DND-41 (cell line): Measurements from ENCODE around the gene WFS1.

Experiments used
- ATAC-seq: fragments of 200-7000 bp; cut with Tn5 transposase; 3 replicates; pipeline ENCODE4 v1.9.1; 2021; ENCODE audit warnings: low read depth; ENCODE audit not compliant: insufficient read depth
- DNase-seq: peaks from one replicate; pipeline ENCODE4 v3.0.0-alpha.2; 2020
- H2AFZ ChIP-seq: 2 replicates; pipeline ENCODE4 v1.6.0; 2012; ENCODE audit warnings: low read depth, low read length
- H3K27ac ChIP-seq: 2 replicates; pipeline ENCODE4 v1.5.1; 2012; ENCODE audit warnings: low read length, inconsistent platforms
- H3K27me3 ChIP-seq: fragments of 200-600 bp; sonication (generic); 2 replicates; pipeline ENCODE4 v1.6.0; 2012; ENCODE audit warnings: low read length, mild to moderate bottlenecking, inconsistent platforms; ENCODE audit not compliant: insufficient read depth, poor library complexity
- H3K36me3 ChIP-seq: 2 replicates; pipeline ENCODE4 v1.5.1; 2012; ENCODE audit warnings: low read length, inconsistent platforms; ENCODE audit not compliant: insufficient read depth
- H3K4me1 ChIP-seq: 2 replicates; pipeline ENCODE4 v1.5.1; 2012; ENCODE audit warnings: mild to moderate bottlenecking, low read length; ENCODE audit not compliant: insufficient read depth
- H3K4me2 ChIP-seq: 2 replicates; pipeline ENCODE4 v1.6.0; 2012; ENCODE audit warnings: mild to moderate bottlenecking, moderate library complexity, low read length, inconsistent platforms; ENCODE audit not compliant: insufficient read depth
- H3K4me3 ChIP-seq, 2 experiments: fragments of 200-600 bp in 1 of 2; shearing (Covaris generic) in 1 of 2; 2 replicates each; pipeline ENCODE4 v1.5.1; 2012 to 2016; ENCODE audit warnings: inconsistent platforms in 2 of 2, low read length in 2 of 2, mild to moderate bottlenecking in 2 of 2, low read depth in 1 of 2, moderate library complexity in 1 of 2
- H3K79me2 ChIP-seq: 2 replicates; pipeline ENCODE4 v1.6.0; 2012; ENCODE audit warnings: low read length, inconsistent platforms; ENCODE audit not compliant: insufficient read depth
- H3K9ac ChIP-seq: 2 replicates; pipeline ENCODE4 v1.6.0; 2012; ENCODE audit warnings: low read depth, mild to moderate bottlenecking, inconsistent platforms, low read length, moderate library complexity
- H3K9me3 ChIP-seq: 2 replicates; pipeline ENCODE4 v1.5.1; 2012; ENCODE audit warnings: low read length, moderate library complexity, mild to moderate bottlenecking, inconsistent platforms; ENCODE audit not compliant: insufficient read depth, severe bottlenecking
- H4K20me1 ChIP-seq: 2 replicates; pipeline ENCODE4 v1.6.0; 2012; ENCODE audit warnings: low read length; ENCODE audit not compliant: insufficient read depth
- CTCF ChIP-seq: IDR thresholded peaks from 2 replicates; pipeline ENCODE4 v1.5.1; 2012; ENCODE audit warnings: borderline replicate concordance, low read length, moderate library complexity, mild to moderate bottlenecking; ENCODE audit not compliant: poor library complexity, severe bottlenecking; ENCODE audit errors: extremely low read depth
- EZH2 ChIP-seq: IDR thresholded peaks from 3 replicates; pipeline ENCODE4 v1.6.1; 2012; ENCODE audit warnings: borderline replicate concordance, low read depth, mild to moderate bottlenecking, moderate library complexity, low read length, inconsistent platforms; ENCODE audit not compliant: severe bottlenecking

WFS1 gene

GRCh38 chr4:6342530-6343293, 73.1 kb downstream of the WFS1 start:
- no peaks in the 10 kb centered on the region for H3K4me1 ChIP-seq
- H2AFZ ChIP-seq, result no peak overlapping the region
- H3K36me3 ChIP-seq, result no peaks in the 10 kb centered on the region
- ATAC-seq (no peak), DNase-seq (no peak)
- no peak overlapping the region for H3K4me2 ChIP-seq
- H3K27ac ChIP-seq, result no peak overlapping the region
- no peak overlapping the region for H3K4me3 ChIP-seq
- no peaks in the 10 kb centered on the region; the same call in 1 of the 2 replicates for H4K20me1 ChIP-seq
- TF ChIP-seq CTCF, result no peak
- TF ChIP-seq EZH2, result no peak
- H3K27me3 ChIP-seq, result peaks cover 10% of the 10 kb centered on the region
- no peaks in the 10 kb centered on the region for H3K79me2 ChIP-seq
- H3K9me3 ChIP-seq, result no peaks in the 10 kb centered on the region
- no peak overlapping the region for H3K9ac ChIP-seq

- Histone ChIP-seq H3K9me3 (no peaks in the 10 kb centered on the region), H3K4me2 (no peak overlapping the region), H3K4me3 (no peak overlapping the region), H3K27ac (no peak overlapping the region), H3K79me2 (no peaks in the 10 kb centered on the region), H3K27me3 (peaks cover 4% of the 10 kb centered on the region), H3K4me1 (no peaks in the 10 kb centered on the region), H2AFZ (no peak overlapping the region), H3K9ac (no peak overlapping the region), H4K20me1 (no peaks in the 10 kb centered on the region; the same call in 1 of the 2 replicates), H3K36me3 (no peaks in the 10 kb centered on the region)
- no peak for DNase-seq
- no peak for TF ChIP-seq EZH2
- TF ChIP-seq CTCF, result no peak
- no peak for ATAC-seq
Measured at GRCh38 chr4:6343939-6344408, 74.3 kb downstream of the WFS1 start.

- H3K27me3 ChIP-seq, result peaks cover 5% of the 10 kb centered on the region
- no peak overlapping the region for H3K9ac ChIP-seq
- ATAC-seq (no peak), DNase-seq (no peak)
- H2AFZ ChIP-seq, result no peak overlapping the region
- no peak for TF ChIP-seq EZH2
- no peak for TF ChIP-seq CTCF
- no peaks in the 10 kb centered on the region for H3K79me2 ChIP-seq
- H3K9me3 ChIP-seq, result no peaks in the 10 kb centered on the region
- no peak overlapping the region for H3K27ac ChIP-seq
- H3K4me3 ChIP-seq, result no peak overlapping the region
- H4K20me1 ChIP-seq, result no peaks in the 10 kb centered on the region; the same call in 1 of the 2 replicates
- no peak overlapping the region for H3K4me2 ChIP-seq
- H3K4me1 ChIP-seq, result no peaks in the 10 kb centered on the region
- no peaks in the 10 kb centered on the region for H3K36me3 ChIP-seq
Measured at GRCh38 chr4:6345096-6345830, 75.6 kb downstream of the WFS1 start.
